Lower leg skin (tissue), 3 donors: Measurements from ENCODE around the gene RGS18.

Experiments used
- CTCF ChIP-seq, 3 donors: fragments of 450-650 bp; IDR thresholded peaks; one replicate each; pipeline ENCODE4 v1.5.1; 2016; ENCODE audit warnings: antibody characterized with exemption in 3 of 3, mild to moderate bottlenecking in 3 of 3, moderate library complexity in 2 of 3
- POLR2A ChIP-seq, 2 donors: fragments of 450-650 bp; IDR thresholded peaks; one replicate each; pipeline ENCODE4 v1.6.1; 2016 to 2017; ENCODE audit warnings: antibody characterized with exemption in 2 of 2, mild to moderate bottlenecking in 1 of 2, moderate library complexity in 1 of 2

- TF ChIP-seq CTCF (IDR thresholded peaks at IDR 0.05) (no peak), POLR2A (IDR thresholded peaks at IDR 0.05) (no peak)
Observed at GRCh38 chr1:192186197-192186596, 27.9 kb downstream of the RGS18 start.
